ENCODE data around the gene SLC6A3.

Gene SLC6A3

DNA sequence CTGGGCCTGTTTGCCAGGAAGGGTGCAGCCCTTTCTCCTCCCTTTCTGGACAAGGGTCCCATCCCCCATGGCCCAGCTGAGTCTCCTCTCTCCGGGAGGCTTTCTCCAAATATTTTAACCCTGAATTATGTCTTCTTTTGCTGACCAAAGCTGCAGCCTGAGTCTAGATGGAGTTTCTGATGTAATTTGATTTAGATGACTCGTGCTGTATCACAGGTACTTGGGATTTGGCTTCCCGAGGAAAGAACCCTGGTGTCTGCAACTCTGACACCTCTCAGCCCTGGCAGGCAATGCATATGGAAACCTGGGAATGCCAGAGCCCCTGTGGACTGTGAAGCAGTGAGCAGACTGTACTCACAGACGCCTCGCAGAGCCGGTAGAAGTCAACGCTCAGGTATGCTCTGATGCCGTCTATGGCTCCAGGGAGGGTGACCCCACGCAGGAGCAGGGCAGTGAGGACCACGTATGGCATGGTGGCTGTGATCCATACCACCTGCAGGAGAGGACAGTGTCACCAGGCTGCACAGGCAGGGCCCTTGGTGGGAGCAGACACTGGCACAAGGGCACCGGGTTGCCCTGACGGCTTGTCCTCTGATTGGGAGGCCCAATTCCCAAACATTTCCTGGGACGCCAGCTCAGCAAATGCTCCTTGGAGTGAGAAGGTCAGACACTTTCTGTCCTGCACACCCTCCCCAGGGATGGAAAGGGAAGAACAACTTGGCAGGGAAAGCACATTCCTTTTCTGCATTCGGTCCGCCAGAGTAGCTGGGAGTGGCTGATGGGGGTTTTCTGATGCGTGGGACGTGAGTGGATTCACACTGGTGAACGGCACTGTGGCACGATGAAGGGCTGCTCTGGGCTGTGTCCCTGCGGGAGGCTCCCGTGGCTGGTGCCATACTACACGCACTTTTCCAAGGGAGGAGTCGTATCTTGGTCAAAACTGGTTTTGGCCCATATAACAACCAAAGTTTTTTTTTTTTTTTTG is 24.7 kb downstream of the SLC6A3 start:
- DNase-seq (ENCODE audit: low spot score): no peak

DNA sequence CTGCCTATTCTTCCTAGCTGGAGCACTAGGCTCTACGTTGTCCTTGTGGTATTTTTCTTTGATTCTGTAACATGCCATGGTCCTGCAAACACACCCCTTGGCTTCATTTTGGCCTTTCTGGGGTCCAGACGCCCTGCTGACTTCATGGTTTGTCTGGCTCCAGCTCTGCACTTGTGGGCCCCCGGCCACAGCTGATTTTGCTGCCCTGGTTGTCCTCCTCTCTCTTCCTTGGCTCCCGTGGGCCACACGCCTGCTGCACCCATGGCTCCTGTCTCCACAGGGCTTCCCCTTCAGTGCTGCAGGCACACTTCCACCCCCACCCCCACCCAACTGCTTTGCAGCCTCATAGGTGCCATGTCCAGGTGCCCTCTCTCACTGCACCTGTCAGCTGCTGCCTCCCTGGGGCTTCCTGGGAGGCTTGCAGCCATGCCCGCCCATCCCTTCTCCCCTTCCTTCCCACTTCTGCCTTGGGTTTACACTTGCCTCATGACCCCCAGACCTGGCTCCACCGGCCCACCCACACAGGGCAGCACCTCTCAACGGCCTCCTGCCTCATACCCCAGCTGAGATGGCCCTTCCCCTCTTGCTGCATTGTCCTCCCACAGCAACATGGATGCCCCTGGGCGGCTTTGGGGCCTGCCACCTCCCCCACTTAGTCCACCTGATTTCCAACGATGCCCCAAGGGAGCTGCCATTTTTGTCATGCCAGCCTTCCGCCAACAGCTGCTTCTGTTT is 25.6 kb downstream of the SLC6A3 start:
- no peak for DNase-seq (ENCODE audit: low spot score)

DNA sequence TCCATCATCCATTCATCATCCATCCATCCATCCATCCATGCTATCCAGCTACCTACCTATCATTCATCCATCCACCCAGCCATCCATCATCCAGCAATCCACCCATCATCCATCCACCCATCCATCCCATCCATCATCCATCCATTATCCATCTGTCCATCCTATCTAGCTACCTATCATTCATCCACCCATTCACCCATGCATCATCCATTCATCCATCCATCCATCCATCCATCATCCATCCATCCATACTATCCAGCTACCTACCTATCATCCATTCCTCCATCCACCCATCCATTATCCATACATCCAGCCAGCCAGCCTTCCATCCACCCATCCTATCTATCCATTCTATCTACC is 26.3 kb downstream of the SLC6A3 start:
- DNase-seq (ENCODE audit: low spot score): no peak

DNA sequence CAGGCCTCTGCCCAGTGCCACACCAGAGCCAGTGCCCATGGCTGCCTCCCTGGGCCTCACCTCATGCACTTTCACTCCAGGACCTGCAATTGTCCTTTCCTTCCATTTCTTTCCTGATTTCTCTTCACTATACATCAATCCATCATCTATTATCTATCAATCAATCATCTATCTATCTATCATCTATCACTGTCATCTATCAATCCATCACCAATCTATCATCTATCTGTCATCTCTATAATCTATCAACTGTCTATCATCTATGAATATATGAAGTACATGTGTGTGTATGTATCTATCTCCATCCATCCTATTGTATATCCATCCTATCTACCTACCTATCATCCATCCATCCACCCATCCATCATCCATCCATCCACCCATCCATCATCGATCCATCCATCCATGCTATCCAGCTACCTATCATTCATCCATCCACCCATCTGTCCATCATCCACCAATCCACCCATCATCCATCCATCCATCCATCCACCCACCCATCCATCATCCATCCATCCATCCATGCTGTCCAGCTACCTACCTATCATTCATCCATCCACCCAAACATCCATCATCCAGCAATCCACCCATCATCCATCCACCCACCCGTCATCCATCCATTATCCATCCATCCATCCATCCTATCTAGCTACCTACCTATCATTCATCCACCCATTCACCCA is 26.9 kb downstream of the SLC6A3 start:
- DNase-seq (ENCODE audit: low spot score): no peak

DNA sequence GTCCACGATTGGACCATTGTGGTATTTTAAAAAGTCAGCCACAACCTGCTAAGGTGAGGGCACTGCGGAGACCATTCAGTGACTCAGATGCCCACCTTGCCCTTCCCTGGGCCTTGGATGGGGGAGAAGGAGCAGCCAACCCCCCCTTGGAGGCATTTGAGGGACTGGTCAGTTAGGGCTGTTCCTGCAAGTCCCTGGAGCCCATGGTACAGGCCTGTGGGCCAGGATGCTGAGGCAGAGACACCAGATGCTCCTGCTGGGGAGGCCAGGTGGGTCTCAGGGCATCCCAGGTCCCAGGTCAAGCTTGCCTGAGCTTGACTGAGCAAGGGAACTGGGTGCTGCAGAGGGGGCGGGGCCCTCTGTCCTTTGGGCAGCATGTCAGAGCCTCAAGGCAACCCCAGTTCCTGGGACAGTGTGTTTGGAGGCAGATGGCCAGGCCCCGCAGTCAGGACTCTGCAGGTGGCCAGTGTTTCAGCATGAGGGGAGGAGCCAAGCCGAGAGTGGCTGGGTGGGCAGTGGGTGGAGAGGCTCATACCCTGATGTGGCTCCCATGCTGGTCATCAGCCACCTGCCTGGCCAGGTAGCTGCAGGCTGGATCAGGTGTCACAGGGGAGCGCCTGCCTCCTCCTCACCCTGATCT is 27.5 kb downstream of the SLC6A3 start:
- no peak for DNase-seq (ENCODE audit: low spot score)

DNA sequence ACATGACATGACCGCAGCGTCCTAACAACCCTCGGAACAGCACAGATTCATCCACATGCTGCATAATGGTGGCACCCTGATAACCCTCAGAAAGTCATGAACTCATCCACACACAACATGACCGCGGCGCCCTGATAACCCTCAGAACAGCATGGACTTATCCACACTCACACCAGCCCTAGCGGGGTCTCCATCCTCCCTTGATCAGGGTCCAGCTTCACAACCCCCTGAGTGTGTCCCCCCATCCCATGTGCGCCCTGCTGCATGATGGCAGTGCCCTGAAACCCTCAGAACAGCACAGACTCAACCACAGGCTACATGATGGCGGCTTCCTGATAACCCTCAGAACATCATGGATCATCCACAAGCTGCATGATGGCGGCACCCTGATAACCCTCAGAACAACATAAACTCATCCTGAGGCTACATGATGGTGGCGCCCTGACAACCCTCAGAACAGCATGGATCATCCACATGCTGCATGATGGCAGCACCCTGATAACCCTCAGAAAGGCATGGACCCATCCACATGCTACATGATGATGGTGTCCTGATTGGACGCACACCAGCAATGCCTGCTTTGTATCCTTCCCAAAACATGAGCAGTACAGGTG is 28.3 kb downstream of the SLC6A3 start:
- no peak for DNase-seq (ENCODE audit: low spot score)

DNA sequence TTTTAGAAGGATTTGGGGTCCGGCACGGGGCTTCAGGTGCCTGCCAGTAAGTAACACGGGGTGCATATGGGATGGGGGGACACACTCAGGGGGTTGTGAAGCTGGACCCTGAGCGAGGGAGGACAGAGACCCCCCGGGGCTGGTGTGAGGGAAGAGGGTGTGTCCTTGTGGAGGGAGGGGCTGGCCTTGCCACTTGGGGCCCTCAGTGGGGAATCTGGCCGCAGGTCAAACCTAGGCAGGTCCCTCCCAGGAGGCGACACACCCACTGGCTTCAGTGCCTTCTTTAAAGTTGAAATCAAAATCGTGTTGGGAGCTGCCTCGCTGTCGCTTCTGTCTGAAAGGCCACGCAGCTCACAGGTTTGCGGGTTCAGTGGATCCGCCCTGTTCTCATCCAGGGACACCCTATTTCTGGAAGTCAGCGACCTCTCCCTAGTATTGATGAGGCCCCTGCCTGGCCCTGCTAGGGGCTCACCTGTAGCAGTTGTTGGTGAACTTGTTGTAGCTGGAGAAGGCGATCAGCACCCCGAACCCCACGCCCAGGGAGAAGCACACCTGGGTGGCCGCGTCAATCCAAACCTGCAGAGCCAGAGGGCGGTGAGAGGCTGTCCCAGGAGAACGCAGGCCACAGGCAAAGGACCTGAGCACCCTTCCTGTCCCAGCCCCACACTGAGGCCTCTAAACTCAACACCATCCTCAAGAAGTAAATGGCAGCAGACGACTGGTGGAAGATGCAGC is 29.4 kb downstream of the SLC6A3 start:
- DNase-seq (ENCODE audit: low spot score): no peak

DNA sequence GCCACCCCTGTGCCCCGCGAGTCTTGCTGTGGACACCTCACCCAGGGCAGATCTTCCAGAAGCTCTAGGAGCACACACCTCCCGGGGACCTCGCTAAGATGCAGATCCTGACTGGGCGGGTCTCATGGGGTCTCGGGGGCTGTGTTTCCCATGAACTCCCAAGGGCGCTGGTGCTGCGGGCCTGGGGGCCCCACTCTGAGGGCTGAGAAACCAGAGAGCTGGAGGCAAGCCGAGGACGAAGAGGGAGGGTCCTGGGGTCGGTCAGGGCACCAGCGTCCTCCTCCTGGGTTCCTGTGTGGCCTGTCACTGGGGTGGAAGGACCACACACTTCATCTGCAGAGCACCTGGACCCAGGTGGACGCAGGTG is 30.2 kb downstream of the SLC6A3 start:
- no peak for DNase-seq (ENCODE audit: low spot score)

DNA sequence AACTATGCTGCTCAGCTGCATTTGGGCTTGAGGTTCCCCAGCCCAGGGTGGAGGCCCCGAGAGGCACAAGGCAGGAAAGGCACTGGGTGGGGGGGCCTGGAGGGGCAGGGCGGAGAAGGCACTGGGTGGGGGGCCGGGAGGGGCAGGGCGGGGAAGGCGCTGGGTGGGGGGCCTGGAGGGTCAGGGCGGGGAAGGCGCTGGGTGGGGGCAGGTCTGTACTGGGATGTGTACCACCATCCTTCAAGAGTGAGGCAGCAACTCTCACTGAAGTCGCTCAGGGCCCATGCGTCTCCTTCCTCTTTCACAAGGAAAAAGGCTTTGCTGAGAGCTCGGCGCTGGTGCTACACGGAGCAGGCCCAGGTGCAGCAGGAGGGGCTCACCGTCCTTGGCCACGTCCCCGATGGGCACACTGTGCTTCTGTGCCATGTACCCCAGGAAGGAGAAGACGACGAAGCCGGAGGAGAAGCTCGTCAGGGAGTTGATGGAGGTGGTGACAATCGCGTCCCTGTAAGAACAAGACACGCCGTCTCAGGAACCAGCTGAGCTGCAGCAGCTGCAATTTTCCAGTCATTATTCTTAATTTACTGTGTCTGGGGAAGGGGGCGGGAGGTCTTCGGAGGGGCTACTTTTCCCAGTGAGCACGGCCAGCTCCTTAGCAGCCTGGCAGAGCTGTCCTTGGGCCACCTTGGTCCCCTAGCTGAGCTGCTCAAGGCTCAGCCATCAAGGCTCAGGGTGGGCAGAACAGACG is 30.8 kb downstream of the SLC6A3 start:
- no peak for DNase-seq (ENCODE audit: low spot score)

DNA sequence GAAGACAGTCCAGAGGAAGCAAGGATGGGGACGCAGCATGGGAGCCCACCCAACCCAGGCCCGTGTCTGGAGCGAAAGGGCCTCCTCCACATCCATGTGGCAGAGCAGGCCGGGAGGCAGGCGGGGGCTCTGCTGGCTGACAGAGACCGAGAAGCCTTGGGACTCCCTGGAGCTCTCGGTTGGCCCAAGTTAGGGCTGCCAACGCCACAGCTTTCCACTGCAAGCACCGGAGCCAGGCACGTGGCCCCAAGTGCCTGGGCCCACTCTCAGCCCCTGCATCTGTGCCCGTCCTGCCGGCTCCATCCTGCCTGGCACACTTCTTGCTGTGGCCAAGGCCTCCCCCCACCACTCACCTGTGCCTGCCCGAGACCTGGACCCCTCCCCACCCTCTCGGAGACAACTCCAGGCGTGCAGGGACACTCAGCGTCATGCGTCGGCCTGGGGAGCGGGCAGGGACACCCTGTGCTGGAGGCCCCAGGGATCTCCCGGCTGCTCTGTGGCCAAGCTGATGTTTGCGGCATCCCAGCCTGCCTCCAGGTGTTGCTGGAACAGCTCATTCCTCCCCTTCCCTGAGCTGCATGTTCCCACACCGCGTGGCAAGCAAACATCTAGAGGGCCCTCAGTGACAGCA is 31.5 kb downstream of the SLC6A3 start:
- DNase-seq (ENCODE audit: low spot score): no peak

DNA sequence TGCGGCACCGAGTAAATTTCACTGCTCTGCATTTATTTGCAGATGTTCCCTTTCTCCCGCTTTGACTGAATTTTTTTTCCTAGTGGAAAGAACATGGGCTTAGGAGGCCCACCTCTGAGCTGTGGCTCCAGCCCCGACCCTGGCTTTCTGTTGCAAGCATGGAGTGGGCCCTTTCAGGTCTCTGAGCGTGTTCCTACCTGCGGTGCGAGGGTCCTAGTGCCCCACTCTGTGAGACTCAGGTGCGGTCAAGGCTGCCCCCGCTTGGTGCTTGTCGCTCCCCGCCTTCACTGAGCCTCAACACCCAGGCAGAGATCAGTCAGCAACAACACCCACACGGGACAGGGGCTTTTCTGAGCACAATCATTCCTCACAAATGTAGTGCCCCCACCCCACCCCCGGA is 32.0 kb downstream of the SLC6A3 start:
- no peak for DNase-seq (ENCODE audit: low spot score)

DNA sequence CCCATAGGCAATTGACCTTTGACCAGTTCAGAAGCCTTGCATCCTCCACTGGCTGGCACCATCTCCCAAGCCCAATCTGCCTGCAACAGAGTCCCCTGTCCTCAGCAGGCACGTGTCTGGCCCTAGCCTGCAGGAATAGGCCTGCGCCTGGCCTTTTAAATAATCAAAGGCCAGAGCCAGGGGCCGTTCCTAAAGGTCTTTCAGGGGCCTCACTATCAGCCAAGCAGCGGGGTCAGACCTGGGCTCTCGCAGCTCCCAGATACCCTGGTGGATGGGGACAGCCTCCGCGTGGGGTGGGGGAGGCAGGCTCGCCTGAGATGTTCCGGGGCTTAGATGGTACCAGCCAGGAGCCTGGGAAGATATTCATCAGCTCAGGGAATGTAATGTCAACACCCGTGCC is 32.6 kb downstream of the SLC6A3 start:
- DNase-seq (ENCODE audit: low spot score): no peak

DNA sequence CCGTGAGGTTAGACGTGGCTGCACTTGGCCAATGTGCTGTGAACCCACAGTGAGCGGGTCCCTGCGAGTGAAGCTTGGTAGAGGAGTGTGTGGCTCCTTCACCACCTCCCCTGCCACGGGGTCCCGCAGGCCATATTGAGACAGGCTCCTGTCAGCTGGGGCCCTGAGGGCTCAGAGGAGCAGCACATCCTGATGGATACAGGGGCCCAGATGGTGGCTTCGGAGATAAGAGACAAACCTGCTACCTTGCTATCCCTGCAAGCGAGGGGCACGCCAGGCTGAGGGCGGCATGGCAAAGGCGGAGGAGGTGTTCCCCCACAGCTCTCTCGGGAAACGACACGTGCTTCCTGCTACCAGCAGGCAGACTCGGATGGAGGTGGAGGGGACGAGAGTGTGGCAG is 33.1 kb downstream of the SLC6A3 start:
- DNase-seq (ENCODE audit: low spot score): no peak

DNA sequence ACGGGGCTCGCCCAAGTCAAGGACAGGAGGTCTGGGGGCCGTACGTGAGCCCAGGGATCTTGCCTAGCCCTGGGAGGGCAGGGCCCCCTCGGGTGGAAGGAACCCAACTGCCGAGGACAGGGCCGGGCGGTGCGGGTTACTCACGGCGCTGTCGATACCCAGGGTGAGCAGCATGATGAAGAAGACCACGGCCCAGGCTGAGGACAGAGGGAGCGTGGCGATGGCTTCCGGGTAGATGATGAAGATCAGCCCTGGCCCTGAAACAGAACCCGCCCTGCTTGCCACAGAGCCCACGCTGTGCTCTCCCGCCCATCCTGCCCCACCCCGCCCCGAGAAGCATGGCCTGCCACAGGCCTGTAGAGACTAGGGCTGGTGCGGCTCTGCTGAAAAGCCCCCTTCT is 34.1 kb downstream of the SLC6A3 start:
- DNase-seq (ENCODE audit: low spot score): no peak

DNA sequence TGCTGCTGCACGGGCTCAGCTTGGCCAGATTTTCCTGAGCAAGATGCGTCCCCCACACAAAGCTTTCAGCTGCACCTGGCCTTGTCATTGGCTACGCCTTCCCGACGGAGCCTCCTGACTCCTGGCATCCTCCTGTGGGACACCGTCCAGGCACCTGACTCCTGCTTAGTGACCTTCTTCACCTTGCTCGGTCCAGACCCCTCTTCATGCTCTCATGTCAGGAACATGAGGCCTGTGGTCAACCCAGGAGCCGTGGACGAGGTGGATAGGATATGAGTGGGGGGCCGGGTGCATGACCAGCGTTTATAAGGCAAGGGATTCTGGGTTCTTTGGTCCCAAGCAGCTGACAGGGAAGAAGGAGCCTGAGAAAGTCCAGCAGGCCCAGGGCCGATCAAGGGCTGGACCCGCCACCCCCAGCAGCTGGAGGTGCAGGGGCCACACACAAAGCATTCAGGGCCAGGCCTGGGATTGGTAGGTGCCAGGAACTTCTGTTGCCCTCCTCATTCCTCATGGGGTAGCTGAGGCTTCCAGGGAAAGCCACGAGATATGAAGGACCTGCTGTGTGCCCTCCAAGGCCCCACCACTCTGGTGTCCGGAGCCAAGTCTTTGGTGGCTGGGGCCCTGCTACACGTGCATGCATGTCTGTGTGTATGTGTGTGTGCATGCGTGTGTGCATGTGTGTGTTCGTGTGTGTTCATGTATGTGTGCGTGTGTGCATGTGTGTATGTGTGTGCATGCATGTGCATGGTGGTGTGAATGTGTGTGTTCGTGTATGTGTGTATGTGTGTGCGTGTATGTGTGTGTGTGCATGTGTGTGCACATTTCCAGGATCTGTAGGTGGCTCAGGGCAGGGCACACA is 34.9 kb downstream of the SLC6A3 start:
- DNase-seq (ENCODE audit: low spot score): no peak

DNA sequence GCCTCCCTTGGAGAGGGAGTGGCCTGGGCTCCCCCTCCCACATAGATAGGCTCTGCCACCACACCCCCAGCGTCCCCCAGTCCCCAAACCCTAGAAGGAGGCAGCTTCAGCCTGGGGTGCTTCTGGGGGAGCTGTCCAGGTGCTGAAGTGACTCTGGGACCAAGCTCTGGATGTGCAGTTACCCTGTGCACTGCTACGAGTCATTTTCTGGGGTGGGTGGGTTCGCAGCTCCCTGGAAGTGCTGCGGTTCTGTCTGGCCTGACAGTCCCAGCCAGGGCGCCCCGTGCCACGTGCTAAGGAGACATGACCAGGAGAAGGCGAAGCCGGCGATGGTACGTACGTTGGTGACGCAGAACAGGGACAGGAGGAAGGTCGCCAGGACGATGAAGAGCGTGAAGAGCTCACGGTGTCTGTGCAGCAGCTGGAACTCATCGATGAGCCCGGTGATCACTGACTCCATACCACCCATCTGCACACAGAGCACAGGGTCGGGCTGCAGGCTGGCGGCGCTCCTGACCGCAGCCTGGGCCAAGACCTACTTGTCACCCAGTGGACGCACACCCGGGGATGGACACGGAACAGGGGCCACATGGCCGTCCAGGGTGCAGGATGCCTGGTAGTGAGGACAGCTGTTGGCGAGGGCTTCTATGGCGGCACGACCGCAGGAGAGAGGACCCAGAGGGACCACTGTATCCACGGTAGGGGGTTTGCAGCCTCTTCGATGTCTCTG is 35.7 kb downstream of the SLC6A3 start:
- peak; percentile 57 for DNase-seq (ENCODE audit: low spot score)

DNA sequence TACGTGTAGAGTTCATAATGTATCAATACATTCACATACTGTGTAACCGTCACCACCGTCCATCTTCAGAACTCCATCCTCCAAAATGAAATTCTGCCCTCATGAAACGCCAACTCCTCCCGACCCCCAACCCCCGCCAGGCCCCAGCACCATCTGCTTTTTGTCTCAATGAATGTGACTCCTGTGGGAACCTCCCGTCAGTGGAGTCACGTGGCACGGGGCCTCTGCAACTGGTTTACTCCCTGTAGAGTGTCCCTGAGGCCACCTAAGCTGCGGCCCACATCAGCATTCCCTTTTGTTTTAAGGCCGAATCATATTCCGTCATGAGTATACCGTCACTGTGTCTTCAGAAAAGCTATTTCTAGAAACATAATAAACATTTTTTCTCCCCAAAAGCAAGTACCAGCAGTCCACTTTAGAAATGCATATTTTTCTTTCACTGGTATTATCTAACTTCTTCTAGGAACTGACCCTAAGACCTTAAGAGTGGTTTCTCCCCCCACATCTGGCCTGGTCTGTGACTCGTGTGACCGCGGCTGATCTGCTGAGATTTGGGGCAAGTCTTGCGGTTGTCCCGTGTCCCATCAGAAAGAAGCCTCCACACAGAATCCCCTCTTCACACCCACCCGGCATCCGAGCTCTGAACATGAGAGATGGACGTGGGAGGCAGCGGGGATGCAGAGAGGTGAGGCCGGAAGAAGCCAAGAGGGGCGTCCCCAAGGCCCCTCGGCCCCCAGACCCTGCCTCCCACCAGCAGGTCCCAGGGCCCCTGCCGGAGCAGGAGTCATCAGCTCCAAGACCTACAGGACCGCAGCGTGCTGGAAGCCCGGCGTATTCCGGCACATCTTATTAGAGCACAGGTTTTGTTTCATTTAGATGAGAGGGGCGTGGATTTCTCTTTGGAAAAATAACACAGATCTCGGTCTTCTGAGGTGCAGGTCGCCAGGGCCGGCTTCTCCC is 38.3 kb downstream of the SLC6A3 start:
- no peak for DNase-seq (ENCODE audit: low spot score)
